ENCODE data around the gene NTRK1. TPM values are rescaled to one million over a fixed set of nuclear protein-coding genes. Genes with fewer than 3 reads are reported as not detected.

NTRK1 gene
- total RNA-seq, 1 experiment from 2014 or later, result 0.24 TPM

DNA sequence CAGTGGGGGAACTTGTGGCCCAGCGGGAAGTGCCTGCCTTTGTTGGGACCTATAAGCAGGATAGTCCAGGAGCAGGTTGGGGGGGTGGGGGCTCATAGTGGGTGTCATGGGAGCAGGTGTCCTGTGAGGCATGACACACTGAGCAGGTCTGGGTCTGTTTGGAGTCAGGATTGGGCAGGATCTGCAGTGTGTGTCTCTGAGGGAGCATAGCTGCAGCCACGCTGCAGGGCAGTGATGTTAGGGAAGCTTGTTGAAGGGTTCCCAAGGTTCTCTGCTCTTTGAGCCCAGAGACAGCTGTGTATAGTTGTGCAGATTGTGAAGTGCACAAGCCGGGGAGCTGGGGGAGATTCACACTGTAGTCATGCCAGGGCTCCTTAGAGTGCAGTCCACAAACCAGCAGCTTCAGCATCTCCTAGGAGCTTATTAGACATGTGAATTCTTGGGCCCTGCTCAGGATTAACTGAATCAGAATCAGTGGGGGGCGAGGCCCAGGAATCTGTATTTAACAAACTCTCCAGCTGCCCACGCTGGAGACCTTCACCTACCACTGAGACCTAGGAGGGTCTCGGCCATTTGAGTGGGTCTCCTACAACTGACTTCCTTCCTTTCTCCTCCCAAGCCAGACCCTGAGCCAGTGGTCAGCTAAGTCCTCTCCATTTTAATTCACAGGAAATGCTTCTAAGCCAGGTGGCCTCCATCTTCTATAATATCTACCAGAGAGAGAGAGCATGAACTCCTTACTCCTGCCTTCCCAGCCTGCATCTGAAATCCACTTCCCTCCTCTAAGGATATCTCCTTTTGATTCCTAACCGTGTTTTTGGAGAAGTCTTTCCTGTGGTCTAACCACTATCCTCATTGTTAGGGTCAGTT, 12.8 kb upstream of the NTRK1 start:
- Histone ChIP-seq H4K8ac (replicated peaks; ENCODE audit: insufficient read length, low read depth, low read length) (no peak overlapping the region), H3K14ac (ENCODE audit: insufficient read depth, low read length) (no peak overlapping the region), H2BK12ac (ENCODE audit: insufficient read length, low read depth, low read length) (no peak overlapping the region), H2AK5ac (ENCODE audit: insufficient read length, low read length) (no peak overlapping the region), H3K79me1 (ENCODE audit: insufficient read depth, low read depth, low read length, poor library complexity, severe bottlenecking) (no peaks in the 10 kb centered on the region), H2BK5ac (ENCODE audit: insufficient read length, low read length) (no peak overlapping the region), H4K91ac (ENCODE audit: insufficient read length, low read depth, low read length) (no peak overlapping the region), H3K56ac (ENCODE audit: insufficient read length, low read depth, low read length) (no peak overlapping the region), H3K9ac (ENCODE audit: extremely low read depth, insufficient read length, low read length) (no peak overlapping the region), H3K4ac (ENCODE audit: low read depth, low read length) (no peak overlapping the region), H3K27ac (ENCODE audit: insufficient read length, low read depth, low read length) (no peak overlapping the region), H2BK20ac (ENCODE audit: low read depth, low read length, poor library complexity, severe bottlenecking) (no peak overlapping the region), H2AFZ (ENCODE audit: low read length) (no peak overlapping the region), H2BK15ac (ENCODE audit: low read depth, low read length) (no peak overlapping the region), H4K5ac (ENCODE audit: insufficient read length, low read depth, low read length) (no peak overlapping the region), H3K23ac (ENCODE audit: insufficient read length, low read depth, low read length) (no peak overlapping the region), H3K79me2 (ENCODE audit: insufficient read depth, low read length) (no peaks in the 10 kb centered on the region), H3K18ac (ENCODE audit: insufficient read length, low read depth, low read length) (no peak overlapping the region), H4K20me1 (ENCODE audit: control insufficient read depth, insufficient read depth, insufficient read length) (no peaks in the 10 kb centered on the region), H3K23me2 (ENCODE audit: insufficient read length, low read depth, low read length, poor library complexity, severe bottlenecking) (peaks cover 12% of the 10 kb centered on the region), H2BK120ac (ENCODE audit: low read depth, low read length, poor library complexity, severe bottlenecking) (no peak overlapping the region), H3T11ph (ENCODE audit: low read length) (no peak overlapping the region), H3K9me3 (ENCODE audit: control insufficient read depth, low read depth, low read length) (no peaks in the 10 kb centered on the region), H3K4me1 (ENCODE audit: insufficient read depth, low read length) (no peaks in the 10 kb centered on the region), H3K4me2 (ENCODE audit: insufficient read depth, insufficient read length, low read length) (peak overlapping the region; percentile 68), H3K27me3 (ENCODE audit: insufficient read depth, low read length) (peaks cover 71% of the 10 kb centered on the region)
- DNase-seq, result no peak
- TF ChIP-seq, protein P1, sequence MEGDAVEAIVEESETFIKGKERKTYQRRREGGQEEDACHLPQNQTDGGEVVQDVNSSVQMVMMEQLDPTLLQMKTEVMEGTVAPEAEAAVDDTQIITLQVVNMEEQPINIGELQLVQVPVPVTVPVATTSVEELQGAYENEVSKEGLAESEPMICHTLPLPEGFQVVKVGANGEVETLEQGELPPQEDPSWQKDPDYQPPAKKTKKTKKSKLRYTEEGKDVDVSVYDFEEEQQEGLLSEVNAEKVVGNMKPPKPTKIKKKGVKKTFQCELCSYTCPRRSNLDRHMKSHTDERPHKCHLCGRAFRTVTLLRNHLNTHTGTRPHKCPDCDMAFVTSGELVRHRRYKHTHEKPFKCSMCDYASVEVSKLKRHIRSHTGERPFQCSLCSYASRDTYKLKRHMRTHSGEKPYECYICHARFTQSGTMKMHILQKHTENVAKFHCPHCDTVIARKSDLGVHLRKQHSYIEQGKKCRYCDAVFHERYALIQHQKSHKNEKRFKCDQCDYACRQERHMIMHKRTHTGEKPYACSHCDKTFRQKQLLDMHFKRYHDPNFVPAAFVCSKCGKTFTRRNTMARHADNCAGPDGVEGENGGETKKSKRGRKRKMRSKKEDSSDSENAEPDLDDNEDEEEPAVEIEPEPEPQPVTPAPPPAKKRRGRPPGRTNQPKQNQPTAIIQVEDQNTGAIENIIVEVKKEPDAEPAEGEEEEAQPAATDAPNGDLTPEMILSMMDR (conservative IDR thresholded peaks at IDR 0.05), result no peak
- Mint-ChIP-seq H3K27ac (no peak overlapping the region), H3K4me3 (peak overlapping the region; percentile 51 to 78; a peak in 4 of 5 replicates), H3K27me3 (ENCODE audit: low read depth) (peaks cover 98% of the 10 kb centered on the region), H3K36me3 (ENCODE audit: insufficient read depth in 1 of 3, low read depth in 3 of 3) (no peaks in the 10 kb centered on the region), H3K4me1 (peaks cover 15 to 35% of the 10 kb centered on the region in 2 experiments), H3K9me3 (no peaks in the 10 kb centered on the region; a peak in 1 of 5 replicates)
- WGBS (ENCODE audit: extremely low coverage, insufficient read length, low lambda C conversion rate), result no CpG with 5 or more reads among the region's 7 CpGs

All from H9 (cell line).